ENCODE data around the gene IL6ST.
"Not testable (repeated sequence)": the region's sequence is repeated elsewhere in the genome, so short reads cannot be mapped to it uniquely, and the experiment has no call there.

DNA sequence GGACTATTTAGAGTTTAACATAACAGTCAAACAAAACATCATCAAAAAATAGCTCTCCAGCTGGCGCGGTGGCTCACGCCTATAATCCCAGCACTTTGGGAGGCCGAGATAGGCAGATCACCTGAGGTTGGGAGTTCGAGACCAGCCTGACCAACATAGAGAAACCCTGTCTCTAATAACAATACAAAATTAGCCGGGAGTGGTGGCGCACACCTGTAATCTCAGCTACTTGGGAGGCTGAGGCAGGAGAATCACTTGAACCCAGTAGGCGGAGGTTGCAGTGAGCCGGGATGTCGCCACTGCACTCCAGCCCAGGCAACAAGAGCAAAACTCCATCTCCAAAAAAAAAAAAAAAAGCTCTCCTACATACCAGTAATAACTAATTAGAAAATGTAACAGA, 6.3 kb downstream of the IL6ST start:
- not testable (repeated sequence) for TF ChIP-seq CTCF (IDR thresholded peaks at IDR 0.05; ENCODE audit: low read depth, low read length, poor library complexity, severe bottlenecking); EZH2phosphoT487 (IDR thresholded peaks at IDR 0.05; ENCODE audit: borderline replicate concordance, low read length)

All from DOHH2 (cell line).